Upper lobe of left lung (tissue), 6 donors: ENCODE data around the gene VPS13D. TPM values are rescaled to one million over a fixed set of nuclear protein-coding genes. Genes with fewer than 3 reads are reported as not detected.

Experiments
- ATAC-seq, 2 donors: fragments of 200-7000 bp; cut with Tn5 transposase; one replicate each; pipeline ENCODE4 v1.9.1; 2022; ENCODE audit warnings: mild to moderate bottlenecking in 2 of 2, moderate library complexity in 2 of 2; ENCODE audit not compliant: low FRiP score in 2 of 2
- DNase-seq, 2 donors: peaks; one replicate each; pipeline ENCODE4 v3.0.0-alpha.2; 2019 to 2020
- H3K27ac ChIP-seq, 4 donors: fragments of 200-600 bp; sonication (generic); one replicate each; pipeline ENCODE4 v1.5.1; 2016 to 2019
- H3K27me3 ChIP-seq, 4 donors: fragments of 200-600 bp; sonication (generic); one replicate each; pipeline ENCODE4 v1.5.1; 2017 to 2019
- H3K36me3 ChIP-seq, 4 donors: fragments of 200-600 bp; sonication (generic); one replicate each; pipeline ENCODE4 v1.5.1; 2016 to 2019
- H3K4me1 ChIP-seq, 4 donors: fragments of 200-600 bp; sonication (generic); one replicate each; pipeline ENCODE4 v1.5.1; 2018 to 2019
- H3K4me3 ChIP-seq, 4 donors: fragments of 200-600 bp; sonication (generic); one replicate each; pipeline ENCODE4 v1.5.1; 2017 to 2019; ENCODE audit warnings: mild to moderate bottlenecking in 2 of 4, moderate library complexity in 1 of 4
- H3K9me3 ChIP-seq, 4 donors: fragments of 200-600 bp; sonication (generic); one replicate each; pipeline ENCODE4 v1.5.1; 2018 to 2019
- CTCF ChIP-seq, 6 experiments: fragments of 450-650 bp in 4 of 6; fragments of 200-600 bp in 2 of 6; sonication (generic) in 2 of 6; IDR thresholded peaks; one replicate each; pipeline ENCODE4 v1.5.1; 2016 to 2019; ENCODE audit warnings: antibody characterized with exemption in 6 of 6
- EP300 ChIP-seq, 4 donors: sonication (generic); formaldehyde crosslinking; IDR thresholded peaks; one replicate each; pipeline ENCODE4 v1.5.1; 2017; ENCODE audit warnings: antibody characterized with exemption in 4 of 4, control low read depth in 2 of 4
- POLR2A ChIP-seq, 4 donors: fragments of 450-650 bp; IDR thresholded peaks; one replicate each; pipeline ENCODE4 v1.5.1; 2016 to 2017; ENCODE audit warnings: antibody characterized with exemption in 4 of 4, mild to moderate bottlenecking in 2 of 4
- POLR2AphosphoS5 ChIP-seq, 2 donors: sonication (generic); formaldehyde crosslinking; IDR thresholded peaks; one replicate each; pipeline ENCODE4 v1.5.1; 2017; ENCODE audit warnings: antibody characterized with exemption in 2 of 2
- WGBS, 2 donors: methylation state at CpG; one replicate each; pipeline ENCODE4 v1.1.5; 2017 to 2018; 5-methylcytosine and 5-hydroxymethylcytosine counted together
- total RNA-seq, 6 donors: library from RNA; depleted of rRNA in 4 of 6; stranded (reverse); fragments of >200 nt in 4 of 6; gene quantifications; one replicate each; pipeline versions ENCODE4 v1.1.0 to v1.2.1, GENCODE V29; 2016 to 2021
- donor health status: DM: no; HTN: no; CAD: no; lungs with moderate emphysema.
- donor health status: DM: no; HTN: yes; CAD: no; lungs with severe emphysema.

VPS13D gene
- total RNA-seq, 6 donors from 2014 or later, result 54.9 to 181 (median 87.9) TPM

- H3K4me1 ChIP-seq, result peaks cover 17 to 54% (median 25%) of the 10 kb centered on the region in 4 donors
- H3K27ac ChIP-seq, result no peak overlapping the region
- no peaks in the 10 kb centered on the region for H3K36me3 ChIP-seq
- H3K4me3 ChIP-seq, result no peak overlapping the region
- ATAC-seq (no peak), DNase-seq (no peak)
- H3K27me3 ChIP-seq, result no peaks in the 10 kb centered on the region
- 85 to 86% methylated on average over 9 of the region's 9 CpGs for WGBS, 2 donors
- TF ChIP-seq CTCF (IDR thresholded peaks at IDR 0.05) (no peak), EP300 (IDR thresholded peaks at IDR 0.05) (no peak), POLR2AphosphoS5 (IDR thresholded peaks at IDR 0.05) (no peak), POLR2A (IDR thresholded peaks at IDR 0.05) (no peak)
- no peaks in the 10 kb centered on the region for H3K9me3 ChIP-seq
Observed at GRCh38 chr1:12542616-12543592, 313.1 kb downstream of the VPS13D start.

- H3K27ac ChIP-seq, result no peak overlapping the region
- H3K27me3 ChIP-seq, result no peaks in the 10 kb centered on the region
- H3K36me3 ChIP-seq, result no peaks in the 10 kb centered on the region
- ATAC-seq, result no peak
- TF ChIP-seq POLR2AphosphoS5 (IDR thresholded peaks at IDR 0.05), result no peak
- no peak for TF ChIP-seq EP300 (IDR thresholded peaks at IDR 0.05)
- TF ChIP-seq CTCF (IDR thresholded peaks at IDR 0.05), result no peak
- no peak for TF ChIP-seq POLR2A (IDR thresholded peaks at IDR 0.05)
- no peak overlapping the region for H3K4me3 ChIP-seq
- 66 to 72% methylated on average over 9 of the region's 9 CpGs for WGBS, 2 donors
- no peak for DNase-seq
- no peaks in the 10 kb centered on the region for H3K9me3 ChIP-seq
- peaks cover 23 to 63% (median 32%) of the 10 kb centered on the region in 4 donors for H3K4me1 ChIP-seq
Observed at GRCh38 chr1:12543740-12544154, 313.9 kb downstream of the VPS13D start.

GRCh38 chr1:12544357-12544756 is 314.5 kb downstream of the VPS13D start:
- TF ChIP-seq POLR2AphosphoS5 (IDR thresholded peaks at IDR 0.05), result no peak
- no peak for TF ChIP-seq POLR2A (IDR thresholded peaks at IDR 0.05)
- TF ChIP-seq EP300 (IDR thresholded peaks at IDR 0.05), result no peak
- TF ChIP-seq CTCF (IDR thresholded peaks at IDR 0.05), result no peak
- Histone ChIP-seq H3K27ac (no peak overlapping the region), H3K4me1 (peaks cover 29 to 67% (median 36%) of the 10 kb centered on the region in 4 donors), H3K9me3 (no peaks in the 10 kb centered on the region), H3K4me3 (no peak overlapping the region), H3K36me3 (no peaks in the 10 kb centered on the region), H3K27me3 (no peaks in the 10 kb centered on the region)
- 83 to 89% methylated on average over 4 of the region's 4 CpGs for WGBS, 2 donors
- no peak for ATAC-seq
- DNase-seq, result no peak

GRCh38 chr1:12544992-12545391 is 315.2 kb downstream of the VPS13D start:
- H3K27me3 ChIP-seq, result no peaks in the 10 kb centered on the region
- peaks cover 32 to 67% (median 37%) of the 10 kb centered on the region in 4 donors for H3K4me1 ChIP-seq
- H3K9me3 ChIP-seq, result no peaks in the 10 kb centered on the region
- WGBS, 2 donors, result 46 to 55% methylated on average over 8 of the region's 8 CpGs
- DNase-seq (no peak), ATAC-seq (no peak)
- H3K36me3 ChIP-seq, result no peaks in the 10 kb centered on the region
- no peak overlapping the region for H3K27ac ChIP-seq
- TF ChIP-seq CTCF (IDR thresholded peaks at IDR 0.05) (no peak), POLR2AphosphoS5 (IDR thresholded peaks at IDR 0.05) (no peak), POLR2A (IDR thresholded peaks at IDR 0.05) (no peak)
- no peak overlapping the region for H3K4me3 ChIP-seq
